ENCODE data around the gene GUCY1A1.

Gene GUCY1A1

GRCh38 chr4:155659176-155659575 lies 7.5 kb upstream of the GUCY1A1 start:
- no peak for DNase-seq (ENCODE audit: low spot score)

GRCh38 chr4:155660436-155660835 lies 6.2 kb upstream of the GUCY1A1 start:
- no peak for DNase-seq (ENCODE audit: low spot score)

- DNase-seq (ENCODE audit: low spot score) = no peak
These were observed 1.6 kb upstream of the GUCY1A1 start for GRCh38 chr4:155665054-155665453.

- peak; percentile 22 for DNase-seq (ENCODE audit: low spot score)
These were observed 547 bp downstream of the GUCY1A1 start for GRCh38 chr4:155667222-155667567.

GRCh38 chr4:155667568-155668511 lies 1.2 kb downstream of the GUCY1A1 start:
- peak; percentile 52 for DNase-seq (ENCODE audit: low spot score)

GRCh38 chr4:155668707-155669220 lies 2.1 kb downstream of the GUCY1A1 start:
- no peak for DNase-seq (ENCODE audit: low spot score)

- DNase-seq (ENCODE audit: low spot score) = no peak
These were observed 5.7 kb downstream of the GUCY1A1 start for GRCh38 chr4:155672342-155672741.

- no peak for DNase-seq (ENCODE audit: low spot score)
These were observed 6.9 kb downstream of the GUCY1A1 start for GRCh38 chr4:155673453-155673979.

GRCh38 chr4:155674669-155675071 lies 8.0 kb downstream of the GUCY1A1 start:
- DNase-seq (ENCODE audit: low spot score) = no peak

- DNase-seq (ENCODE audit: low spot score) = no peak
These were observed 9.2 kb downstream of the GUCY1A1 start for GRCh38 chr4:155675709-155676429.

GRCh38 chr4:155676430-155676825 lies 9.8 kb downstream of the GUCY1A1 start:
- no peak for DNase-seq (ENCODE audit: low spot score)

- no peak for DNase-seq (ENCODE audit: low spot score)
These were observed 11.4 kb downstream of the GUCY1A1 start for GRCh38 chr4:155678011-155678410.

GRCh38 chr4:155679343-155679742 lies 12.7 kb downstream of the GUCY1A1 start:
- peak; percentile 41 for DNase-seq (ENCODE audit: low spot score)

- no peak for DNase-seq (ENCODE audit: low spot score)
These were observed 15.2 kb downstream of the GUCY1A1 start for GRCh38 chr4:155681886-155682285.

GRCh38 chr4:155684423-155684822 lies 17.8 kb downstream of the GUCY1A1 start:
- no peak for DNase-seq (ENCODE audit: low spot score)

- no peak for DNase-seq (ENCODE audit: low spot score)
These were observed 18.4 kb downstream of the GUCY1A1 start for GRCh38 chr4:155684892-155685541.

- DNase-seq (ENCODE audit: low spot score) = no peak
These were observed 20.8 kb downstream of the GUCY1A1 start for GRCh38 chr4:155687380-155687982.

GRCh38 chr4:155688211-155688610 lies 21.6 kb downstream of the GUCY1A1 start:
- no peak for DNase-seq (ENCODE audit: low spot score)

- DNase-seq (ENCODE audit: low spot score) = no peak
These were observed 22.2 kb downstream of the GUCY1A1 start for GRCh38 chr4:155688860-155689259.

GRCh38 chr4:155690044-155690837 lies 23.6 kb downstream of the GUCY1A1 start:
- no peak for DNase-seq (ENCODE audit: low spot score)

- no peak for DNase-seq (ENCODE audit: low spot score)
These were observed 25.7 kb downstream of the GUCY1A1 start for GRCh38 chr4:155692361-155692760.

Data from AG08396 (cell line).